ENCODE measurements around the gene PSMD11.

- TF ChIP-seq MAX (IDR thresholded peaks at IDR 0.05; ENCODE audit: insufficient read depth, insufficient read length) (no peak), MYC (IDR thresholded peaks at IDR 0.05; ENCODE audit: low read depth, low read length) (no peak), CTCF (IDR thresholded peaks at IDR 0.05; ENCODE audit: extremely low read depth in 1 of 2, insufficient read depth in 1 of 2, low read depth in 1 of 2, low read length in 2 of 2) (no peak)
These were observed 44.4 kb downstream of the PSMD11 start for GRCh38 chr17:32488604-32489180.
